Heart left ventricle (tissue), 16 donors: ENCODE results near the gene ADAMTSL2. TPM values are rescaled to one million over a fixed set of nuclear protein-coding genes. Genes with fewer than 3 reads are reported as not detected.

ENCODE experiments used
- ATAC-seq, 4 donors: fragments of 200-7000 bp; cut with Tn5 transposase; one replicate each; pipeline ENCODE4 v1.9.1; 2020 to 2022; ENCODE audit warnings: moderate library complexity in 4 of 4, mild to moderate bottlenecking in 3 of 4, moderate number of reproducible peaks in 1 of 4
- DNase-seq, 5 donors: peaks; one replicate each; pipeline ENCODE4 v3.0.0-alpha.2; 2020
- H3K27ac ChIP-seq, 12 donors: fragments of 200-600 bp; sonication (generic) in 4 of 12; one replicate each; pipeline versions ENCODE4 v1.5.0 to v1.8.0; 2016 to 2022; ENCODE audit warnings: mild to moderate bottlenecking in 2 of 12
- H3K27me3 ChIP-seq, 9 donors: fragments of 200-600 bp; sonication (generic) in 2 of 9; one replicate each; pipeline versions ENCODE4 v1.5.1 to v1.8.0; 2016 to 2022; ENCODE audit warnings: mild to moderate bottlenecking in 3 of 9
- H3K36me3 ChIP-seq, 9 donors: fragments of 200-600 bp; sonication (generic) in 2 of 9; one replicate each; pipeline versions ENCODE4 v1.5.0 to v1.8.0; 2018 to 2022; ENCODE audit warnings: mild to moderate bottlenecking in 2 of 9
- H3K4me1 ChIP-seq, 12 donors: fragments of 200-600 bp; sonication (generic) in 4 of 12; one replicate each; pipeline versions ENCODE4 v1.5.0 to v1.8.0; 2016 to 2022; ENCODE audit warnings: mild to moderate bottlenecking in 3 of 12
- H3K4me3 ChIP-seq, 12 donors: fragments of 200-600 bp; sonication (generic) in 4 of 12; one replicate each; pipeline versions ENCODE4 v1.5.0 to v1.8.0; 2017 to 2022; ENCODE audit warnings: mild to moderate bottlenecking in 9 of 12, moderate library complexity in 4 of 12
- H3K9me3 ChIP-seq, 12 donors: fragments of 200-600 bp; sonication (generic) in 4 of 12; one replicate each; pipeline versions ENCODE4 v1.5.0 to v1.8.0; 2016 to 2022; ENCODE audit warnings: mild to moderate bottlenecking in 1 of 12
- CTCF ChIP-seq, 12 donors: fragments of 200-600 bp; sonication (generic) in 4 of 12; IDR thresholded peaks; one replicate each; pipeline versions ENCODE4 v1.5.0 to v1.8.0; 2018 to 2022; ENCODE audit warnings: antibody characterized with exemption in 12 of 12, mild to moderate bottlenecking in 5 of 12
- POLR2A ChIP-seq, 2 donors: fragments of 450-650 bp; IDR thresholded peaks; one replicate each; pipeline ENCODE4 v1.6.1; 2017; ENCODE audit warnings: antibody characterized with exemption in 2 of 2, mild to moderate bottlenecking in 2 of 2, moderate library complexity in 2 of 2
- WGBS, 4 donors: extraction: QIAGEN DNeasy Blood & Tissue Kit in 2 of 4; methylation state at CpG; one replicate each; pipeline versions ENCODE4 v1.1.5 to v1.1.7; 2013 to 2018; 5-methylcytosine and 5-hydroxymethylcytosine counted together
- intact Hi-C, 10 donors: fragments of 100-400 bp; cut with DNase I; formaldehyde crosslinking; loops; one replicate each; pipeline versions ENCODE4 v1.11.1 to v1.14.2; 2022
- polyA plus RNA-seq, 2 donors: library from polyadenylated mRNA; stranded (reverse); fragments of 200-250 nt; gene quantifications; one replicate each; pipeline ENCODE4 v1.2.3, GENCODE V29; 2013
- total RNA-seq, 9 donors: library from RNA; depleted of rRNA in 2 of 9; stranded (reverse); fragments of >200 nt in 2 of 9; fragmentation: NEBNext Ultra II Directional in 3 of 9; extraction: Animal tissue kit (Norgen Biotek cat#: 25700) in 3 of 9; gene quantifications; one replicate each; pipeline versions ENCODE4 v1.1.0 to v1.2.4, GENCODE V29; 2016 to 2023
- donor health status: ischemic (EF 13 %, LVEDD 7.1; RV severe dilation, severe dysfunction).
- donor health status: healthy with polysubstance abuse.
- donor health status: DM: no; HTN: yes; CAD: no.
- donor health status: DM: no; HTN: no; CAD: no.
- donor health status: ischemic (EF 25% LVEDD 6.9; RV normal size, moderate dysfunction).
- donor health status: ischemic (EF 25% LVEDD 5.7; RV mildly dilated, moderate dysfunction).
- donor health status: healthy.
- donor health status: DM: yes; HTN: yes; CAD: no.
- donor health status: ischemic (EF 35%, LVEDD 5.7; RV mildly dilated, moderate dysfunction).
- donor health status: nonischemic (EF 11% LVEDD 7.7; RV severe dilation, severe dysfunction).
- donor health status: DM: yes; HTN: yes; CAD: no.
- donor health status: PGD.
- donor health status: ischemic (EF 29% LVEDD 5.4; RV normal size, mild dysfunction).
- donor health status: nonischemic (EF 23%, LVEDD 6.1; RV moderate dilation, normal function).

Gene ADAMTSL2
- total and polyA plus RNA-seq, 11 donors, result 2.3 to 5.1 (median 3.7) TPM

GRCh38 chr9:133564451-133565116 is 30.1 kb downstream of the ADAMTSL2 start:
- no peaks in the 10 kb centered on the region for H3K27me3 ChIP-seq
- peaks cover 3 to 39% (median 26%) of the 10 kb centered on the region in 12 donors for H3K4me1 ChIP-seq
- no peak overlapping the region for H3K4me3 ChIP-seq
- intact Hi-C loops, result no loop called here
- WGBS, 4 donors, result 82 to 88% (median 85%) methylated on average over 11 of the region's 11 CpGs
- H3K9me3 ChIP-seq, result no peaks in the 10 kb centered on the region
- H3K36me3 ChIP-seq, result peaks cover 0 to 11% (median 0%) of the 10 kb centered on the region in 9 donors
- peak overlapping the region in 10 of 12 donors; percentile 5 to 73 (median 56) for H3K27ac ChIP-seq
- ATAC-seq (no peak), DNase-seq (no peak)
- TF ChIP-seq POLR2A (IDR thresholded peaks at IDR 0.05) (no peak), CTCF (IDR thresholded peaks at IDR 0.05) (peak in 1 of 12 donors; percentile 19)

GRCh38 chr9:133566382-133566781 is 31.9 kb downstream of the ADAMTSL2 start:
- peaks cover 0 to 22% (median 11%) of the 10 kb centered on the region in 12 donors for H3K4me1 ChIP-seq
- TF ChIP-seq CTCF (IDR thresholded peaks at IDR 0.05) (no peak), POLR2A (IDR thresholded peaks at IDR 0.05) (no peak)
- no peak overlapping the region for H3K4me3 ChIP-seq
- intact Hi-C loops, result no loop called here
- 90 to 96% (median 93%) methylated on average over 7 to 14 of the region's 14 CpGs for WGBS, 4 donors
- ATAC-seq (no peak), DNase-seq (no peak)
- no peaks in the 10 kb centered on the region for H3K27me3 ChIP-seq
- peaks cover 0 to 24% (median 0%) of the 10 kb centered on the region in 9 donors for H3K36me3 ChIP-seq
- H3K9me3 ChIP-seq, result no peaks in the 10 kb centered on the region
- H3K27ac ChIP-seq, result peak overlapping the region in 2 of 12 donors; percentile 55 to 73

- Histone ChIP-seq H3K27ac (no peak overlapping the region), H3K27me3 (no peaks in the 10 kb centered on the region), H3K9me3 (no peaks in the 10 kb centered on the region), H3K4me3 (no peak overlapping the region), H3K36me3 (peaks cover 0 to 26% (median 0%) of the 10 kb centered on the region in 9 donors), H3K4me1 (peaks cover 0 to 22% (median 9%) of the 10 kb centered on the region in 12 donors)
- DNase-seq (no peak), ATAC-seq (no peak)
- intact Hi-C loops, result no loop called here
- TF ChIP-seq CTCF (IDR thresholded peaks at IDR 0.05), result no peak
- no peak for TF ChIP-seq POLR2A (IDR thresholded peaks at IDR 0.05)
- WGBS, 4 donors, result 94 to 98% (median 95%) methylated on average over 10 to 17 of the region's 17 CpGs
These were observed 32.3 kb downstream of the ADAMTSL2 start for GRCh38 chr9:133566817-133567216.

GRCh38 chr9:133568186-133568585 is 33.7 kb downstream of the ADAMTSL2 start:
- 92 to 94% (median 93%) methylated on average over 25 to 33 of the region's 33 CpGs for WGBS, 4 donors
- intact Hi-C loops, result no loop called here
- no peak for TF ChIP-seq CTCF (IDR thresholded peaks at IDR 0.05)
- TF ChIP-seq POLR2A (IDR thresholded peaks at IDR 0.05), result no peak

More at GRCh38 chr9:133568186-133568585, 33.7 kb downstream of the ADAMTSL2 start:
- no peaks in the 10 kb centered on the region for H3K9me3 ChIP-seq
- no peak for DNase-seq
- H3K27me3 ChIP-seq, result no peaks in the 10 kb centered on the region
- peaks cover 0 to 29% (median 13%) of the 10 kb centered on the region in 12 donors for H3K4me1 ChIP-seq
- no peak for ATAC-seq
- H3K4me3 ChIP-seq, result no peak overlapping the region
- H3K36me3 ChIP-seq, result peaks cover 0 to 26% (median 0%) of the 10 kb centered on the region in 9 donors
- no peak overlapping the region for H3K27ac ChIP-seq
